ENCODE measurements around the gene CORO7.

Gene CORO7

DNA sequence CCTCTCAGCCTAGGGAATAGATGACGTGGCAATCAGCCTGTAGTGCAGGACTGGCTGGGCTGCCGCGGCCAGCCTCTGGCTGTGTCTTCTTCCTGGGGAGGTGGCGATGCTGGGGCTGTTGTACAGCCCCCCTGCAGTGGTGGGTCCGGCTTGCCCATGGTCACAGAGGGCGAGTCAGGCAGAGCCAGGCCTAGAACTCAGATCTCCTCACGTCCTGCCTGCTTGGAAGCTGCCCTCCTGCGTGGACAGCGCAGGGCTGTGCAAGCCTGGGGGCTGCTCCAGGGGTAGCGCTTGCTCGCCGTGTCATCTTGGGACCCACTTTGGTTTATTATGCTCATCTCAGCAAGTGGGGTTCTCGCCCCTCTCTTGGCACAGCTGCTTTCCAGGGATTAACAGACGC is 38.7 kb upstream of the CORO7 start:
- TF ChIP-seq, protein P1, sequence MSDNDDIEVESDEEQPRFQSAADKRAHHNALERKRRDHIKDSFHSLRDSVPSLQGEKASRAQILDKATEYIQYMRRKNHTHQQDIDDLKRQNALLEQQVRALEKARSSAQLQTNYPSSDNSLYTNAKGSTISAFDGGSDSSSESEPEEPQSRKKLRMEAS (IDR thresholded peaks at IDR 0.05; ENCODE audit: low read depth, low read length), result no peak
- TF ChIP-seq MYC (IDR thresholded peaks at IDR 0.05; ENCODE audit: low read depth, low read length) (no peak), POLR2A (IDR thresholded peaks at IDR 0.05; ENCODE audit: extremely low read depth, insufficient read length) (no peak), CTCF (IDR thresholded peaks at IDR 0.05; ENCODE audit: low read depth, low read length) (no peak)
- H3K4me3 ChIP-seq (ENCODE audit: low read depth, low read length), result no peak overlapping the region
- DNase-seq (ENCODE audit: low read depth), result no peak

GRCh38 chr16:4454623-4455022 is 38.2 kb upstream of the CORO7 start:
- H3K4me3 ChIP-seq (ENCODE audit: low read depth, low read length), result no peak overlapping the region
- DNase-seq (ENCODE audit: low read depth), result no peak
- TF ChIP-seq CTCF (IDR thresholded peaks at IDR 0.05; ENCODE audit: low read depth, low read length) (no peak), MYC (IDR thresholded peaks at IDR 0.05; ENCODE audit: low read depth, low read length) (no peak), POLR2A (IDR thresholded peaks at IDR 0.05; ENCODE audit: extremely low read depth, insufficient read length) (no peak)
- TF ChIP-seq, protein P1 (IDR thresholded peaks at IDR 0.05; ENCODE audit: low read depth, low read length), result 0 out of 2 replicates have a peak, but pooled peaks have one; percentile 12

DNA sequence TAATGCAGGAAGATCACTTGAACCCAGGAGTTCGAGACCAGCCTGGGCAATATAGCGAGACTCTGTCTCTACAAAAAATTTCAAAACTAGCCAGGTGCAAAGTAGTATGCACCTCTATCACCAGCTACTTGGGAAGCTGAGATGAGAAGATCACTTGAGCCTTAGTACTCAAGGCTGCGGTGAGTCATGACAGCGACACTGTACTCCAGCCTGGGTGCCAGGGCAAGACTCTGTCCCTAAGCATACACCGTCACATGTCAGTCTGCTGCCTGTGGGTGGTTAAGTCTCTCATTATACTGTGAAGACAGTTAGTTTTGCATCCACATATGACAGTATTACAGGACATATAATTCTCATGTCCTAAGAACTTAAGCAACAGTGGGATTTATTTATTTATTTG is 36.3 kb upstream of the CORO7 start:
- TF ChIP-seq, protein P1 (IDR thresholded peaks at IDR 0.05; ENCODE audit: low read depth, low read length), result no peak
- TF ChIP-seq CTCF (IDR thresholded peaks at IDR 0.05; ENCODE audit: low read depth, low read length) (no peak), MYC (IDR thresholded peaks at IDR 0.05; ENCODE audit: low read depth, low read length) (no peak), POLR2A (IDR thresholded peaks at IDR 0.05; ENCODE audit: extremely low read depth, insufficient read length) (no peak)
- H3K4me3 ChIP-seq (ENCODE audit: low read depth, low read length), result no peak overlapping the region
- DNase-seq (ENCODE audit: low read depth), result no peak

GRCh38 chr16:4450931-4451519 is 34.6 kb upstream of the CORO7 start:
- H3K4me3 ChIP-seq (ENCODE audit: low read depth, low read length), result no peak overlapping the region
- no peak for DNase-seq (ENCODE audit: low read depth)
- TF ChIP-seq POLR2A (IDR thresholded peaks at IDR 0.05; ENCODE audit: extremely low read depth, insufficient read length) (no peak), CTCF (IDR thresholded peaks at IDR 0.05; ENCODE audit: low read depth, low read length) (no peak)

DNA sequence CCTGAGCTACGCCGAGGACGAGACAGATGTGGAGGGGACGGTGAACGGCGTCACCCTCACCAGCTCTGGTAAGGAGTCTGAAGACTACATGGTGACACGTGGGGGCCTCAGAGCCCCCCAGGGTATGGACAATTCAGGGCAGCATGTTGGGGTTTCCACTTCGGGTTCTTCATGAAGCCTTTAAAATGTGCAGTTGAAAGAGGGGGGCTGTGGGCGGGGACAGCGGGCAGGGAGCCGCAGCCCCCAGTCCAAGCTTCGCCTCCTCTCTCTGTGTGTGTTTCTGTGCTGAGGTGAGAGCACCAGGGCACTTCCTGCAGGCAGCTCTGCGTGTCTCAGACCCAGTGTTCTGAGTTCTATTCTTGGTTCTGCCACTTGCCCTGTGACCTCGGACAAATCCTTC is 34.0 kb upstream of the CORO7 start:
- H3K4me3 ChIP-seq (ENCODE audit: low read depth, low read length), result no peak overlapping the region
- TF ChIP-seq POLR2A (IDR thresholded peaks at IDR 0.05; ENCODE audit: extremely low read depth, insufficient read length) (no peak), MYC (IDR thresholded peaks at IDR 0.05; ENCODE audit: low read depth, low read length) (no peak), CTCF (IDR thresholded peaks at IDR 0.05; ENCODE audit: low read depth, low read length) (no peak)
- TF ChIP-seq, protein P1 (IDR thresholded peaks at IDR 0.05; ENCODE audit: low read depth, low read length), result no peak
- DNase-seq (ENCODE audit: low read depth), result no peak

DNA sequence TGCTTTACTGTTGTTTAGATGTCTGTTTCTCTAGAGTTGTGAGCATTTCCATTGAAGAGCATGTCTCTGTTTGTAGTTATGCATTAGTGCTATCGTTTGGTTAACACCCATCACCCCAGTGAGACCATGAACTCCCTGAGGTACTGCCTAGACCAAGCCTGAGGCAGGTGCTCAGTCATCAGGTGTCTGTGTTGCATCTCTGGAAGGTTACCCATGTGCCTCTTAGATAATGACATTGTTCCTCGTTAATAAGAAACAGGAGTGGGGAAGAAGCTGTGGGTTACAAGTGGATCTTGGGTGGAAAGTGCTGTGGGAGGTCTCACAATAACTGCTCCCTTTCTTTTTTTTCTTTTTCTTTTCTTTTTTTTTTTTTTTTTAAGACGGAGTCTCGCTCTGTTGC is 27.6 kb upstream of the CORO7 start:
- TF ChIP-seq MYC (IDR thresholded peaks at IDR 0.05; ENCODE audit: low read depth, low read length), result no peak
- TF ChIP-seq, protein P1 (IDR thresholded peaks at IDR 0.05; ENCODE audit: low read depth, low read length), result no peak
- TF ChIP-seq CTCF (IDR thresholded peaks at IDR 0.05; ENCODE audit: low read depth, low read length), result no peak
- no peak for TF ChIP-seq POLR2A (IDR thresholded peaks at IDR 0.05; ENCODE audit: extremely low read depth, insufficient read length)
- no peak for DNase-seq (ENCODE audit: low read depth)
- no peak overlapping the region for H3K4me3 ChIP-seq (ENCODE audit: low read depth, low read length)

Data from NB4 (cell line).